ENCODE data around the gene TM4SF18.

DNA sequence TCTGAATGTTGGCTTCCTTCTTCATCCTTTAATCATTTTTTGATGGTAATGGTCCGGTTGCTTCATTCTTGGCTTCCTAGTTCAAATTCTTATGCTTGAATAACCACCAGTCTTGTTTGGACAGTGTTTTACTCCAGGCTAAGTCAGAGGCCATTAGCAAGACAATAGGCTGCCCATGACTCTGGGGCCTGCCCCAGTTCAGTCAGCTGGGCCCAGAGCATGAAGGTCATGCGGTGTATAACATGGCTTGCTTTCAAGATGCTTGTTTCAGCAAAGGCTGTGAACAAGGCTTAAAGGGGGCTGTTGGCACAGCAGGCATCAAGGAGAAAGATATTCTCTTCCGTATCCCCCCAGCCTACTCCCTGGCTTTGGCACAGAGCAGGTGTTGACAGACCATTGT is 13.7 kb downstream of the TM4SF18 start:
- TF ChIP-seq CTCF (conservative IDR thresholded peaks at IDR 0.05; ENCODE audit: low read depth in 2 of 2) (no peak), POLR2AphosphoS5 (IDR thresholded peaks at IDR 0.05; ENCODE audit: low read depth) (no peak), REST (IDR thresholded peaks at IDR 0.05; ENCODE audit: unreplicated experiment) (no peak), EZH2 (IDR thresholded peaks at IDR 0.05; ENCODE audit: low read depth, unreplicated experiment) (no peak), NANOG (IDR thresholded peaks at IDR 0.05; ENCODE audit: borderline replicate concordance) (no peak)
